ENCODE results near the gene FRMPD2. TPM values are rescaled to one million over a fixed set of nuclear protein-coding genes. Genes with fewer than 3 reads are reported as not detected.

FRMPD2 gene
- polyA plus RNA-seq, 1 of the 3 experiments (the other 2 are of a cell fraction), result 0.02 TPM

DNA sequence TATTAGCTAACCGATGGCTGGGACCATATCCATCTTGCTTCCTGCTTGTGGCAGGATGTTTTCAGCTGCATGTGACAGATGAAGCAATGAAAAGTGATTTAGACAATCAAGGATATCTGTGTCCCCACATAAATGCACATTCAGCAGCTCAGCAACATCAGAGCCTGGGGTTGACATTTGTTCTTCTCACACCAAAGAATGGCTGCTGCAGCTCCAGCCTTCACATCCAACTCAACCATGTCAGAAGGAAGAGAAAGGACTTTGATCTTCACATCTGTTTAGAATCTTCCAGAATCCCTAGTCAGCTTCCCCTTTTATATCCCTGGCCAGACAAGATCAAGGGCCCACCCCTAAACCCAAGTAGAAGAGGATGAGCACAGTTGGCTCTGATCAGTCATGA is 11.9 kb upstream of the FRMPD2 start:
- no peak for DNase-seq
- Histone ChIP-seq H3K4me3 (ENCODE audit: low read depth in 2 of 2, low read length in 1 of 2) (no peak overlapping the region), H3K9me3 (no peaks in the 10 kb centered on the region), H3K36me3 (replicated peaks in 1 of 2; ENCODE audit: control insufficient read depth in 1 of 2, insufficient read depth in 2 of 2, low read length in 1 of 2) (no peaks in the 10 kb centered on the region), H3K27ac (ENCODE audit: low read depth in 2 of 2, low read length in 1 of 2) (no peak overlapping the region), H3K79me2 (ENCODE audit: insufficient read depth) (no peaks in the 10 kb centered on the region), H3K9ac (no peak overlapping the region), H2AFZ (ENCODE audit: low read depth) (no peak overlapping the region), H3K4me2 (no peak overlapping the region), H3F3A (replicated peaks; ENCODE audit: insufficient read depth) (no peaks in the 10 kb centered on the region), H3K4me1 (ENCODE audit: control insufficient read depth in 1 of 2, insufficient read depth in 2 of 2, low read depth in 1 of 2, low read length in 1 of 2) (peaks cover 0 to 20% of the 10 kb centered on the region in 2 experiments; a peak in 1 of 4 replicates), H3K27me3 (ENCODE audit: insufficient read depth) (no peaks in the 10 kb centered on the region; the same call in 1 of the 2 replicates), H3K9me2 (no peaks in the 10 kb centered on the region), H4K20me1 (ENCODE audit: insufficient read depth) (no peaks in the 10 kb centered on the region)
- TF ChIP-seq SMC3 (IDR thresholded peaks at IDR 0.05; ENCODE audit: low read depth, low read length), result no peak
- ChIA-PET POLR2A (no interaction called here), CTCF (interaction anchor here (1.0 kb wide), 1 partner anchor 14 kb away, joined by 4 read pairs; no protein-coding TSS in a partner anchor)
- 42% methylated on average over 1 of the region's 1 CpG for WGBS (ENCODE audit: low lambda C conversion rate)

DNA sequence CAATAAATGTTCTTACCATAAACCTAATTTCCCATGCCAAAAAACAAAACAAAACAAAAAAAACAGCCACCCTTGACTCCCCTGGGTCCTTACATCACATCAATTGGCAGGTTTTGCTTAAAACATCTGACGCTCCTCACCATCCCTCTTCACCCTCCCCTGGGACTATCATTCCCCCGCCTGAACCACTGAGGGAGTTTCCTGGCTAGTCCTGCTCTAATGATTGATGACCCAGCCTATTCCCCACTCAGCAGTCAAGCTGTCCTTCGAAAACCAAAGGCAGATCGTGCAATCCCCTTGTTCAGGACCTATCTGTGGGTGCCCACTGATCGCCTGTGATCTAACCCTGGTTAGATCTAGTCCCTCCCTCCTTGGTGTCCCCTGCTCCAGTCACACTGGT is 11.2 kb upstream of the FRMPD2 start:
- peaks cover 0 to 20% of the 10 kb centered on the region in 2 experiments; a peak in 1 of 4 replicates for H3K4me1 ChIP-seq (ENCODE audit: control insufficient read depth in 1 of 2, insufficient read depth in 2 of 2, low read depth in 1 of 2, low read length in 1 of 2)
- 48% methylated on average over 5 of the region's 5 CpGs for WGBS (ENCODE audit: low lambda C conversion rate)
- no peak overlapping the region for H2AFZ ChIP-seq (ENCODE audit: low read depth)
- no peaks in the 10 kb centered on the region for H3K79me2 ChIP-seq (ENCODE audit: insufficient read depth)
- no peaks in the 10 kb centered on the region for H4K20me1 ChIP-seq (ENCODE audit: insufficient read depth)
- CTCF ChIA-PET, result no interaction called here
- H3K27me3 ChIP-seq (ENCODE audit: insufficient read depth), result no peaks in the 10 kb centered on the region; the same call in 1 of the 2 replicates
- H3K9me3 ChIP-seq, result no peaks in the 10 kb centered on the region
- no peak for TF ChIP-seq RFX5 (IDR thresholded peaks at IDR 0.05; ENCODE audit: low read length)
- no peaks in the 10 kb centered on the region for H3K36me3 ChIP-seq (replicated peaks in 1 of 2; ENCODE audit: control insufficient read depth in 1 of 2, insufficient read depth in 2 of 2, low read length in 1 of 2)
- no peak overlapping the region for H3K9ac ChIP-seq
- DNase-seq, result no peak
- H3K4me2 ChIP-seq, result no peak overlapping the region
- POLR2A ChIA-PET, result no interaction called here
- no peak overlapping the region for H3K4me3 ChIP-seq (ENCODE audit: low read depth in 2 of 2, low read length in 1 of 2)
- no peaks in the 10 kb centered on the region for H3F3A ChIP-seq (replicated peaks; ENCODE audit: insufficient read depth)
- no peaks in the 10 kb centered on the region for H3K9me2 ChIP-seq
- H3K27ac ChIP-seq (ENCODE audit: low read depth in 2 of 2, low read length in 1 of 2), result no peak overlapping the region

DNA sequence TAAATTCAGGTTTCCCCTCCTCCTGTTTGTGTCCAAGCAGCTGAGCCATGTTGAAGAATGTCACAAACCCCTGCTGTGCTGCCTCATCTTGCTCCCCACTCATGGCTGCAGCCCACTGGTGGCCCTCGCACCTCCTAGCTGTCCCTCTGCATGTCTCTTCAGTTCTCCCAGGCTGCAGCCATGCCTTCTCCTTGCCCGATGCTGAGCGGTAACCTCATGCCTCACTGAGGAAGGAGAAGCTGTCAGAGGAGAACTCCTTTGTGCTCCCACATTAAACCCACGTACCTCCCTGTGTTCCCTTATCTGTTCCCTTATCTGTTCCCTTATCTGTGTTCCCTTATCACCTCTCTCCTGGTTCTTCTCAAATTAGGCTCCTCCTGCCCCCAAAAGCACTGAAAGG is 10.3 kb upstream of the FRMPD2 start:
- no peaks in the 10 kb centered on the region; the same call in 1 of the 2 replicates for H3K27me3 ChIP-seq (ENCODE audit: insufficient read depth)
- H3F3A ChIP-seq (replicated peaks; ENCODE audit: insufficient read depth), result no peaks in the 10 kb centered on the region
- no peaks in the 10 kb centered on the region for H3K79me2 ChIP-seq (ENCODE audit: insufficient read depth)
- POLR2A ChIA-PET, result no interaction called here
- H3K4me3 ChIP-seq (ENCODE audit: low read depth in 2 of 2, low read length in 1 of 2), result no peak overlapping the region
- TF ChIP-seq RFX5 (IDR thresholded peaks at IDR 0.05; ENCODE audit: low read length) (no peak), SMC3 (IDR thresholded peaks at IDR 0.05; ENCODE audit: low read depth, low read length) (no peak), EP300 (IDR thresholded peaks at IDR 0.05; ENCODE audit: borderline replicate concordance in 1 of 2, low read depth in 1 of 2, low read length in 1 of 2) (no peak), YY1 (IDR thresholded peaks at IDR 0.05; ENCODE audit: low read depth) (no peak), FOSL2 (IDR thresholded peaks at IDR 0.05; ENCODE audit: borderline replicate concordance, low read depth) (no peak), RXRA (IDR thresholded peaks at IDR 0.05; ENCODE audit: borderline replicate concordance, low read depth) (no peak)
- TF ChIP-seq, protein P1, sequence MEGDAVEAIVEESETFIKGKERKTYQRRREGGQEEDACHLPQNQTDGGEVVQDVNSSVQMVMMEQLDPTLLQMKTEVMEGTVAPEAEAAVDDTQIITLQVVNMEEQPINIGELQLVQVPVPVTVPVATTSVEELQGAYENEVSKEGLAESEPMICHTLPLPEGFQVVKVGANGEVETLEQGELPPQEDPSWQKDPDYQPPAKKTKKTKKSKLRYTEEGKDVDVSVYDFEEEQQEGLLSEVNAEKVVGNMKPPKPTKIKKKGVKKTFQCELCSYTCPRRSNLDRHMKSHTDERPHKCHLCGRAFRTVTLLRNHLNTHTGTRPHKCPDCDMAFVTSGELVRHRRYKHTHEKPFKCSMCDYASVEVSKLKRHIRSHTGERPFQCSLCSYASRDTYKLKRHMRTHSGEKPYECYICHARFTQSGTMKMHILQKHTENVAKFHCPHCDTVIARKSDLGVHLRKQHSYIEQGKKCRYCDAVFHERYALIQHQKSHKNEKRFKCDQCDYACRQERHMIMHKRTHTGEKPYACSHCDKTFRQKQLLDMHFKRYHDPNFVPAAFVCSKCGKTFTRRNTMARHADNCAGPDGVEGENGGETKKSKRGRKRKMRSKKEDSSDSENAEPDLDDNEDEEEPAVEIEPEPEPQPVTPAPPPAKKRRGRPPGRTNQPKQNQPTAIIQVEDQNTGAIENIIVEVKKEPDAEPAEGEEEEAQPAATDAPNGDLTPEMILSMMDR (IDR thresholded peaks at IDR 0.05), result no peak
- TF ChIP-seq, protein P2, sequence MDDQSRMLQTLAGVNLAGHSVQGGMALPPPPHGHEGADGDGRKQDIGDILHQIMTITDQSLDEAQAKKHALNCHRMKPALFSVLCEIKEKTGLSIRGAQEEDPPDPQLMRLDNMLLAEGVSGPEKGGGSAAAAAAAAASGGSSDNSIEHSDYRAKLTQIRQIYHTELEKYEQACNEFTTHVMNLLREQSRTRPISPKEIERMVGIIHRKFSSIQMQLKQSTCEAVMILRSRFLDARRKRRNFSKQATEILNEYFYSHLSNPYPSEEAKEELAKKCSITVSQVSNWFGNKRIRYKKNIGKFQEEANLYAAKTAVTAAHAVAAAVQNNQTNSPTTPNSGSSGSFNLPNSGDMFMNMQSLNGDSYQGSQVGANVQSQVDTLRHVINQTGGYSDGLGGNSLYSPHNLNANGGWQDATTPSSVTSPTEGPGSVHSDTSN (IDR thresholded peaks at IDR 0.05), result no peak
- TF ChIP-seq, protein P3, sequence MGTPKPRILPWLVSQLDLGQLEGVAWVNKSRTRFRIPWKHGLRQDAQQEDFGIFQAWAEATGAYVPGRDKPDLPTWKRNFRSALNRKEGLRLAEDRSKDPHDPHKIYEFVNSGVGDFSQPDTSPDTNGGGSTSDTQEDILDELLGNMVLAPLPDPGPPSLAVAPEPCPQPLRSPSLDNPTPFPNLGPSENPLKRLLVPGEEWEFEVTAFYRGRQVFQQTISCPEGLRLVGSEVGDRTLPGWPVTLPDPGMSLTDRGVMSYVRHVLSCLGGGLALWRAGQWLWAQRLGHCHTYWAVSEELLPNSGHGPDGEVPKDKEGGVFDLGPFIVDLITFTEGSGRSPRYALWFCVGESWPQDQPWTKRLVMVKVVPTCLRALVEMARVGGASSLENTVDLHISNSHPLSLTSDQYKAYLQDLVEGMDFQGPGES (IDR thresholded peaks at IDR 0.05; ENCODE audit: low read depth, low read length), result no peak
- TF ChIP-seq, protein P4, sequence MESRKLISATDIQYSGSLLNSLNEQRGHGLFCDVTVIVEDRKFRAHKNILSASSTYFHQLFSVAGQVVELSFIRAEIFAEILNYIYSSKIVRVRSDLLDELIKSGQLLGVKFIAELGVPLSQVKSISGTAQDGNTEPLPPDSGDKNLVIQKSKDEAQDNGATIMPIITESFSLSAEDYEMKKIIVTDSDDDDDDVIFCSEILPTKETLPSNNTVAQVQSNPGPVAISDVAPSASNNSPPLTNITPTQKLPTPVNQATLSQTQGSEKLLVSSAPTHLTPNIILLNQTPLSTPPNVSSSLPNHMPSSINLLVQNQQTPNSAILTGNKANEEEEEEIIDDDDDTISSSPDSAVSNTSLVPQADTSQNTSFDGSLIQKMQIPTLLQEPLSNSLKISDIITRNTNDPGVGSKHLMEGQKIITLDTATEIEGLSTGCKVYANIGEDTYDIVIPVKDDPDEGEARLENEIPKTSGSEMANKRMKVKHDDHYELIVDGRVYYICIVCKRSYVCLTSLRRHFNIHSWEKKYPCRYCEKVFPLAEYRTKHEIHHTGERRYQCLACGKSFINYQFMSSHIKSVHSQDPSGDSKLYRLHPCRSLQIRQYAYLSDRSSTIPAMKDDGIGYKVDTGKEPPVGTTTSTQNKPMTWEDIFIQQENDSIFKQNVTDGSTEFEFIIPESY (IDR thresholded peaks at IDR 0.05; ENCODE audit: borderline replicate concordance, low read depth), result no peak
- TF ChIP-seq, protein P5, sequence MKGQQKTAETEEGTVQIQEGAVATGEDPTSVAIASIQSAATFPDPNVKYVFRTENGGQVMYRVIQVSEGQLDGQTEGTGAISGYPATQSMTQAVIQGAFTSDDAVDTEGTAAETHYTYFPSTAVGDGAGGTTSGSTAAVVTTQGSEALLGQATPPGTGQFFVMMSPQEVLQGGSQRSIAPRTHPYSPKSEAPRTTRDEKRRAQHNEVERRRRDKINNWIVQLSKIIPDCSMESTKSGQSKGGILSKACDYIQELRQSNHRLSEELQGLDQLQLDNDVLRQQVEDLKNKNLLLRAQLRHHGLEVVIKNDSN (IDR thresholded peaks at IDR 0.05; ENCODE audit: borderline replicate concordance, low read depth), result no peak
- TF ChIP-seq, protein P6, sequence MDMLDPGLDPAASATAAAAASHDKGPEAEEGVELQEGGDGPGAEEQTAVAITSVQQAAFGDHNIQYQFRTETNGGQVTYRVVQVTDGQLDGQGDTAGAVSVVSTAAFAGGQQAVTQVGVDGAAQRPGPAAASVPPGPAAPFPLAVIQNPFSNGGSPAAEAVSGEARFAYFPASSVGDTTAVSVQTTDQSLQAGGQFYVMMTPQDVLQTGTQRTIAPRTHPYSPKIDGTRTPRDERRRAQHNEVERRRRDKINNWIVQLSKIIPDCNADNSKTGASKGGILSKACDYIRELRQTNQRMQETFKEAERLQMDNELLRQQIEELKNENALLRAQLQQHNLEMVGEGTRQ (IDR thresholded peaks at IDR 0.05; ENCODE audit: borderline replicate concordance, low read depth, low read length), result no peak
- no peak overlapping the region for H2AFZ ChIP-seq (ENCODE audit: low read depth)
- WGBS (ENCODE audit: low lambda C conversion rate), result 52% methylated on average over 4 of the region's 4 CpGs
- no peak for DNase-seq
- H3K4me2 ChIP-seq, result no peak overlapping the region
- no peaks in the 10 kb centered on the region for H3K36me3 ChIP-seq (replicated peaks in 1 of 2; ENCODE audit: control insufficient read depth in 1 of 2, insufficient read depth in 2 of 2, low read length in 1 of 2)
- CTCF ChIA-PET, result no interaction called here
- peaks cover 0 to 20% of the 10 kb centered on the region in 2 experiments; a peak in 1 of 4 replicates for H3K4me1 ChIP-seq (ENCODE audit: control insufficient read depth in 1 of 2, insufficient read depth in 2 of 2, low read depth in 1 of 2, low read length in 1 of 2)
- no peak overlapping the region for H3K9ac ChIP-seq
- no peaks in the 10 kb centered on the region for H3K9me2 ChIP-seq
- no peaks in the 10 kb centered on the region for H4K20me1 ChIP-seq (ENCODE audit: insufficient read depth)
- no peak overlapping the region for H3K27ac ChIP-seq (ENCODE audit: low read depth in 2 of 2, low read length in 1 of 2)
- no peaks in the 10 kb centered on the region for H3K9me3 ChIP-seq
